ENCODE measurements around the gene TMPRSS7. TPM values are rescaled to one million over a fixed set of nuclear protein-coding genes. Genes with fewer than 3 reads are reported as not detected.

The TMPRSS7 gene
- polyA plus RNA-seq, 1 of the 3 experiments (the other 2 are of a cell fraction): 0.02 TPM

DNA sequence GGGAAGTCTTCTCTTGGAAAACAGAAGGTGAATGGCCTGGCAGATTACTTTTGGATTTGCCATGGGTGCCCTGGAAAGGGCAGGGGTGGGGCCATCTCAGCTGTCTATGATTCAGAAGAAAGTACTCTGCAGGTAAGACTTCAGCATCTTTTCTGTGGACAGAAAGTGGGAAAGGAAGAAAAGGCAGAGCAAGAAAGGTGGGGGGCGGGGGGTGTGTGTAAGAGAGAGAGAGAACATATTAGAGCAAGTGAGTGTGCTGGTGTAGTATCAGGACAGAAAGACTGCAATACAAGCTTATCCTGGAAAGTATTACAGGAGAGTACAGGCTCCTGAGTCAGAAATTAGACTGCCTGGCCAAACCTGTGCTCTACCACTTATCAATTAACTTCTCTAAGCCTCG lies 30.3 kb upstream of the TMPRSS7 start:
- H3K27me3 ChIP-seq (ENCODE audit: insufficient read depth): no peaks in the 10 kb centered on the region
- no peaks in the 10 kb centered on the region for H3K9me3 ChIP-seq
- DNase-seq: no peak
- no peaks in the 10 kb centered on the region for H3K9me2 ChIP-seq
- H3K79me2 ChIP-seq (ENCODE audit: insufficient read depth): no peaks in the 10 kb centered on the region
- no peak overlapping the region for H3K9ac ChIP-seq
- H3K4me3 ChIP-seq (ENCODE audit: low read depth in 2 of 2, low read length in 1 of 2): no peak overlapping the region
- peaks cover 0 to 11% of the 10 kb centered on the region in 2 experiments for H3K36me3 ChIP-seq (replicated peaks in 1 of 2; ENCODE audit: control insufficient read depth in 1 of 2, insufficient read depth in 2 of 2, low read length in 1 of 2)
- POLR2A ChIA-PET: interaction anchor here (1.3 kb wide), 1 partner anchor 9 kb away, joined by 3 read pairs; no protein-coding TSS in a partner anchor
- peaks cover 23 to 35% of the 10 kb centered on the region in 2 experiments; a peak in 3 of 4 replicates for H3K4me1 ChIP-seq (ENCODE audit: control insufficient read depth in 1 of 2, insufficient read depth in 2 of 2, low read depth in 1 of 2, low read length in 1 of 2)
- no peaks in the 10 kb centered on the region for H4K20me1 ChIP-seq (ENCODE audit: insufficient read depth)
- TF ChIP-seq NRF1 (IDR thresholded peaks at IDR 0.05; ENCODE audit: low read depth, low read length) (no peak), RAD21 (IDR thresholded peaks at IDR 0.05; ENCODE audit: low read length) (no peak), SIN3A (IDR thresholded peaks at IDR 0.05; ENCODE audit: borderline replicate concordance, low read depth, low read length) (no peak), FOXM1 (IDR thresholded peaks at IDR 0.05; ENCODE audit: low read depth) (no peak), JUND (IDR thresholded peaks at IDR 0.05) (no peak), RFX5 (IDR thresholded peaks at IDR 0.05; ENCODE audit: low read length) (no peak), TCF12 (IDR thresholded peaks at IDR 0.05) (no peak), TAF1 (IDR thresholded peaks at IDR 0.05; ENCODE audit: borderline replicate concordance, low read depth, low read length) (no peak), FOSL2 (IDR thresholded peaks at IDR 0.05; ENCODE audit: borderline replicate concordance, low read depth) (no peak), MEF2A (IDR thresholded peaks at IDR 0.05; ENCODE audit: borderline replicate concordance, low read depth) (no peak), GATA2 (CRISPR knock-in tag; IDR thresholded peaks at IDR 0.05) (no peak), CHD2 (IDR thresholded peaks at IDR 0.05; ENCODE audit: low read length, partially characterized antibody) (no peak), YY1 (IDR thresholded peaks at IDR 0.05; ENCODE audit: low read depth) (no peak), FOXJ3 (CRISPR knock-in tag; IDR thresholded peaks at IDR 0.05) (no peak)
- TF ChIP-seq, protein P1, sequence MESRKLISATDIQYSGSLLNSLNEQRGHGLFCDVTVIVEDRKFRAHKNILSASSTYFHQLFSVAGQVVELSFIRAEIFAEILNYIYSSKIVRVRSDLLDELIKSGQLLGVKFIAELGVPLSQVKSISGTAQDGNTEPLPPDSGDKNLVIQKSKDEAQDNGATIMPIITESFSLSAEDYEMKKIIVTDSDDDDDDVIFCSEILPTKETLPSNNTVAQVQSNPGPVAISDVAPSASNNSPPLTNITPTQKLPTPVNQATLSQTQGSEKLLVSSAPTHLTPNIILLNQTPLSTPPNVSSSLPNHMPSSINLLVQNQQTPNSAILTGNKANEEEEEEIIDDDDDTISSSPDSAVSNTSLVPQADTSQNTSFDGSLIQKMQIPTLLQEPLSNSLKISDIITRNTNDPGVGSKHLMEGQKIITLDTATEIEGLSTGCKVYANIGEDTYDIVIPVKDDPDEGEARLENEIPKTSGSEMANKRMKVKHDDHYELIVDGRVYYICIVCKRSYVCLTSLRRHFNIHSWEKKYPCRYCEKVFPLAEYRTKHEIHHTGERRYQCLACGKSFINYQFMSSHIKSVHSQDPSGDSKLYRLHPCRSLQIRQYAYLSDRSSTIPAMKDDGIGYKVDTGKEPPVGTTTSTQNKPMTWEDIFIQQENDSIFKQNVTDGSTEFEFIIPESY (IDR thresholded peaks at IDR 0.05; ENCODE audit: borderline replicate concordance, low read depth): no peak
- TF ChIP-seq, protein P2, sequence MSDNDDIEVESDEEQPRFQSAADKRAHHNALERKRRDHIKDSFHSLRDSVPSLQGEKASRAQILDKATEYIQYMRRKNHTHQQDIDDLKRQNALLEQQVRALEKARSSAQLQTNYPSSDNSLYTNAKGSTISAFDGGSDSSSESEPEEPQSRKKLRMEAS (IDR thresholded peaks at IDR 0.05; ENCODE audit: low read depth): no peak
- TF ChIP-seq, protein P3, sequence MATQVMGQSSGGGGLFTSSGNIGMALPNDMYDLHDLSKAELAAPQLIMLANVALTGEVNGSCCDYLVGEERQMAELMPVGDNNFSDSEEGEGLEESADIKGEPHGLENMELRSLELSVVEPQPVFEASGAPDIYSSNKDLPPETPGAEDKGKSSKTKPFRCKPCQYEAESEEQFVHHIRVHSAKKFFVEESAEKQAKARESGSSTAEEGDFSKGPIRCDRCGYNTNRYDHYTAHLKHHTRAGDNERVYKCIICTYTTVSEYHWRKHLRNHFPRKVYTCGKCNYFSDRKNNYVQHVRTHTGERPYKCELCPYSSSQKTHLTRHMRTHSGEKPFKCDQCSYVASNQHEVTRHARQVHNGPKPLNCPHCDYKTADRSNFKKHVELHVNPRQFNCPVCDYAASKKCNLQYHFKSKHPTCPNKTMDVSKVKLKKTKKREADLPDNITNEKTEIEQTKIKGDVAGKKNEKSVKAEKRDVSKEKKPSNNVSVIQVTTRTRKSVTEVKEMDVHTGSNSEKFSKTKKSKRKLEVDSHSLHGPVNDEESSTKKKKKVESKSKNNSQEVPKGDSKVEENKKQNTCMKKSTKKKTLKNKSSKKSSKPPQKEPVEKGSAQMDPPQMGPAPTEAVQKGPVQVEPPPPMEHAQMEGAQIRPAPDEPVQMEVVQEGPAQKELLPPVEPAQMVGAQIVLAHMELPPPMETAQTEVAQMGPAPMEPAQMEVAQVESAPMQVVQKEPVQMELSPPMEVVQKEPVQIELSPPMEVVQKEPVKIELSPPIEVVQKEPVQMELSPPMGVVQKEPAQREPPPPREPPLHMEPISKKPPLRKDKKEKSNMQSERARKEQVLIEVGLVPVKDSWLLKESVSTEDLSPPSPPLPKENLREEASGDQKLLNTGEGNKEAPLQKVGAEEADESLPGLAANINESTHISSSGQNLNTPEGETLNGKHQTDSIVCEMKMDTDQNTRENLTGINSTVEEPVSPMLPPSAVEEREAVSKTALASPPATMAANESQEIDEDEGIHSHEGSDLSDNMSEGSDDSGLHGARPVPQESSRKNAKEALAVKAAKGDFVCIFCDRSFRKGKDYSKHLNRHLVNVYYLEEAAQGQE (IDR thresholded peaks at IDR 0.05; ENCODE audit: low read depth, low read length): no peak
- TF ChIP-seq, protein P4, sequence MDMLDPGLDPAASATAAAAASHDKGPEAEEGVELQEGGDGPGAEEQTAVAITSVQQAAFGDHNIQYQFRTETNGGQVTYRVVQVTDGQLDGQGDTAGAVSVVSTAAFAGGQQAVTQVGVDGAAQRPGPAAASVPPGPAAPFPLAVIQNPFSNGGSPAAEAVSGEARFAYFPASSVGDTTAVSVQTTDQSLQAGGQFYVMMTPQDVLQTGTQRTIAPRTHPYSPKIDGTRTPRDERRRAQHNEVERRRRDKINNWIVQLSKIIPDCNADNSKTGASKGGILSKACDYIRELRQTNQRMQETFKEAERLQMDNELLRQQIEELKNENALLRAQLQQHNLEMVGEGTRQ (IDR thresholded peaks at IDR 0.05; ENCODE audit: borderline replicate concordance, low read depth, low read length): no peak
- TF ChIP-seq, protein P5, sequence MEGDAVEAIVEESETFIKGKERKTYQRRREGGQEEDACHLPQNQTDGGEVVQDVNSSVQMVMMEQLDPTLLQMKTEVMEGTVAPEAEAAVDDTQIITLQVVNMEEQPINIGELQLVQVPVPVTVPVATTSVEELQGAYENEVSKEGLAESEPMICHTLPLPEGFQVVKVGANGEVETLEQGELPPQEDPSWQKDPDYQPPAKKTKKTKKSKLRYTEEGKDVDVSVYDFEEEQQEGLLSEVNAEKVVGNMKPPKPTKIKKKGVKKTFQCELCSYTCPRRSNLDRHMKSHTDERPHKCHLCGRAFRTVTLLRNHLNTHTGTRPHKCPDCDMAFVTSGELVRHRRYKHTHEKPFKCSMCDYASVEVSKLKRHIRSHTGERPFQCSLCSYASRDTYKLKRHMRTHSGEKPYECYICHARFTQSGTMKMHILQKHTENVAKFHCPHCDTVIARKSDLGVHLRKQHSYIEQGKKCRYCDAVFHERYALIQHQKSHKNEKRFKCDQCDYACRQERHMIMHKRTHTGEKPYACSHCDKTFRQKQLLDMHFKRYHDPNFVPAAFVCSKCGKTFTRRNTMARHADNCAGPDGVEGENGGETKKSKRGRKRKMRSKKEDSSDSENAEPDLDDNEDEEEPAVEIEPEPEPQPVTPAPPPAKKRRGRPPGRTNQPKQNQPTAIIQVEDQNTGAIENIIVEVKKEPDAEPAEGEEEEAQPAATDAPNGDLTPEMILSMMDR (IDR thresholded peaks at IDR 0.05): no peak
- TF ChIP-seq, protein P6, sequence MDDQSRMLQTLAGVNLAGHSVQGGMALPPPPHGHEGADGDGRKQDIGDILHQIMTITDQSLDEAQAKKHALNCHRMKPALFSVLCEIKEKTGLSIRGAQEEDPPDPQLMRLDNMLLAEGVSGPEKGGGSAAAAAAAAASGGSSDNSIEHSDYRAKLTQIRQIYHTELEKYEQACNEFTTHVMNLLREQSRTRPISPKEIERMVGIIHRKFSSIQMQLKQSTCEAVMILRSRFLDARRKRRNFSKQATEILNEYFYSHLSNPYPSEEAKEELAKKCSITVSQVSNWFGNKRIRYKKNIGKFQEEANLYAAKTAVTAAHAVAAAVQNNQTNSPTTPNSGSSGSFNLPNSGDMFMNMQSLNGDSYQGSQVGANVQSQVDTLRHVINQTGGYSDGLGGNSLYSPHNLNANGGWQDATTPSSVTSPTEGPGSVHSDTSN (IDR thresholded peaks at IDR 0.05): no peak
- no peak overlapping the region for H3K4me2 ChIP-seq
- H3K27ac ChIP-seq (ENCODE audit: low read depth in 2 of 2, low read length in 1 of 2): no peak overlapping the region
- no peak overlapping the region for H2AFZ ChIP-seq (ENCODE audit: low read depth)
- no peaks in the 10 kb centered on the region for H3F3A ChIP-seq (replicated peaks; ENCODE audit: insufficient read depth)
- CTCF ChIA-PET: interaction anchor here (0.7 to 14.5 kb wide), 5 partner anchors 10 to 321 kb away, joined by 3 to 165 read pairs (median 3); no protein-coding TSS in a partner anchor
- WGBS (ENCODE audit: low lambda C conversion rate): 70% methylated on average over 2 of the region's 2 CpGs

All from SK-N-SH (cell line).